GM12878 (cell line): ENCODE data around the gene ZIK1. TPM values are rescaled to one million over a fixed set of nuclear protein-coding genes. Genes with fewer than 3 reads are reported as not detected.

Experiments
- BACH1 ChIP-seq: fragments of 450-650 bp; IDR thresholded peaks from 2 replicates; pipeline ENCODE4 v1.6.1; 2017; ENCODE audit warnings: mild to moderate bottlenecking, borderline replicate concordance
- CEBPZ ChIP-seq: fragments of 150-350 bp; IDR thresholded peaks from 2 replicates; pipeline ENCODE4 v1.6.1; 2016; ENCODE audit warnings: low read depth, low read length
- CTCF ChIP-seq, 3 experiments: IDR thresholded peaks in 2 of 3; conservative IDR thresholded peaks in 1 of 3; 2 replicates each; pipeline ENCODE4 v1.5.1; 2011; ENCODE audit warnings: low read depth in 3 of 3, low read length in 3 of 3, mild to moderate bottlenecking in 3 of 3, control low read depth in 2 of 3, moderate library complexity in 2 of 3, inconsistent platforms in 1 of 3, mixed read lengths in 1 of 3; ENCODE audit not compliant: control insufficient read depth in 2 of 3, insufficient read depth in 1 of 3; ENCODE audit errors: extremely low read depth in 1 of 3
- ELK1 ChIP-seq: IDR thresholded peaks from 2 replicates; pipeline ENCODE4 v1.6.1; 2012; ENCODE audit warnings: low read depth, low read length, improper control_type of control experiment
- GABPA ChIP-seq: IDR thresholded peaks from 2 replicates; pipeline ENCODE4 v1.6.1; 2014; ENCODE audit warnings: antibody characterized with exemption, low read depth, mild to moderate bottlenecking, inconsistent platforms
- RUNX3 ChIP-seq: IDR thresholded peaks from 2 replicates; pipeline ENCODE4 v1.6.1; 2012; ENCODE audit warnings: low read length, inconsistent platforms
- SMAD5 ChIP-seq: IDR thresholded peaks from 2 replicates; pipeline ENCODE4 v1.6.1; 2016; ENCODE audit warnings: antibody characterized with exemption, low read depth
- SP1 ChIP-seq: IDR thresholded peaks from one replicate; pipeline ENCODE4 v1.6.1; 2011; ENCODE audit warnings: low read depth, low read length
- SREBF1 ChIP-seq: IDR thresholded peaks from 2 replicates; pipeline ENCODE4 v1.6.1; 2012; ENCODE audit warnings: mild to moderate bottlenecking, low read length
- SRF ChIP-seq, 2 experiments: IDR thresholded peaks; 2 replicates each; pipeline ENCODE4 v1.6.1; 2011; ENCODE audit warnings: low read depth in 2 of 2, low read length in 2 of 2, mild to moderate bottlenecking in 1 of 2, moderate library complexity in 1 of 2
- ZBED1 ChIP-seq: IDR thresholded peaks from 2 replicates; pipeline ENCODE4 v1.6.1; 2016; ENCODE audit warnings: borderline replicate concordance
- polyA plus RNA-seq, 11 experiments: library from polyadenylated mRNA; depleted of rRNA in 4 of 11; unstranded in 6 of 11; stranded (reverse) in 5 of 11; fragments of >200 nt; fragmentation: Nextera tagmentation in 4 of 11; fragmentation: Illumina TruSeq in 1 of 11; extraction: Ambion mirVana in 4 of 11; extraction: Trizol in 1 of 11; gene quantifications; 1 replicate in 1 of 11; 2 replicates in 10 of 11; pipeline versions ENCODE4 v1.2.1 to v1.2.3, GENCODE V29; 2011 to 2016; ENCODE audit warnings: inconsistent platforms in 2 of 11, missing spikeins in 2 of 11, low read depth in 1 of 11
- total RNA-seq, 4 experiments: library from RNA; depleted of rRNA in 3 of 4; stranded (reverse); fragments of >200 nt in 3 of 4; fragmentation: Illumina TruSeq in 1 of 4; extraction: Trizol in 1 of 4; gene quantifications; 2 replicates each; pipeline versions ENCODE4 v1.2.1 to v1.2.3, GENCODE V29; 2013 to 2021

Gene ZIK1
- total and polyA plus RNA-seq, 10 of the 15 experiments (the other 5 are each of a cell fraction or from before 2014, with no cell fraction given), result 0.45 to 4.7 (median 2.7) TPM

GRCh38 chr19:57559404-57560025 is 24.4 kb upstream of the ZIK1 start, which contains the start of gene ZNF550 (continued):
- TF ChIP-seq CEBPZ, result peak; percentile 46; the same call in 1 of the 2 replicates
- TF ChIP-seq ZBED1, result no peak
- TF ChIP-seq CTCF (IDR thresholded peaks at IDR 0.05 in 2 of 3, conservative IDR thresholded peaks at IDR 0.05 in 1 of 3; ENCODE audit: control insufficient read depth in 2 of 3, extremely low read depth in 1 of 3, insufficient read depth in 1 of 3, low read depth in 3 of 3, low read length in 3 of 3), result no peak
- peak; percentile 98 for TF ChIP-seq GABPA
- TF ChIP-seq ELK1, result no peak
- TF ChIP-seq SMAD5, result 0 out of 2 replicates have a peak, but pooled peaks have one; percentile 26
- TF ChIP-seq SP1, result peak; percentile 67
- 0 out of 2 replicates have a peak, but pooled peaks have one; percentile 7 for TF ChIP-seq SREBF1
- peak; percentile 73 for TF ChIP-seq RUNX3
- peak; percentile 33; the same call in 1 of the 2 replicates for TF ChIP-seq BACH1
- 0 out of 4 replicates have a peak, but pooled peaks of 1 of the 2 experiments have one; percentile 44 for TF ChIP-seq SRF (IDR thresholded peaks at IDR 0.05; ENCODE audit: low read depth in 2 of 2, low read length in 2 of 2)
